Activated CD8-positive, alpha-beta T cell treated with anti-CD3 and anti-CD28 coated beads for 36 hours (primary cell): Measurements from ENCODE around the gene BTG2. TPM values are rescaled to one million over a fixed set of nuclear protein-coding genes. Genes with fewer than 3 reads are reported as not detected.

Experiments
- ATAC-seq: fragments of 200-7000 bp; cut with Tn5 transposase; one replicate; pipeline ENCODE4 v1.10.0; 2021; ENCODE audit warnings: mild to moderate bottlenecking, moderate library complexity
- CTCF ChIA-PET: fragments of 350-600 bp; sonication (Branson Sonifier 250); formaldehyde crosslinking; loops from one replicate; lab custom pipeline; 2021; ENCODE audit warnings: antibody characterized with exemption; lab: Charles Lee
- POLR2A ChIA-PET: fragments of 350-600 bp; sonication (Branson Sonifier 250); formaldehyde crosslinking; loops from one replicate; lab custom pipeline; 2021; ENCODE audit warnings: antibody characterized with exemption; lab: Charles Lee
- DNase-seq: peaks from one replicate; pipeline ENCODE4 v3.0.0-alpha.2; 2020
- H3K27ac Mint-ChIP-seq: one replicate; pipeline ENCODE4 v1.8.0; 2021; ENCODE audit warnings: mild to moderate bottlenecking, mixed read lengths
- H3K27me3 Mint-ChIP-seq: one replicate; pipeline ENCODE4 v1.8.0; 2021; ENCODE audit warnings: mixed read lengths
- H3K36me3 Mint-ChIP-seq: one replicate; pipeline ENCODE4 v1.8.0; 2021; ENCODE audit warnings: low read depth, mixed read lengths
- H3K4me1 Mint-ChIP-seq: one replicate; pipeline ENCODE4 v1.8.0; 2021; ENCODE audit warnings: low read depth, mixed read lengths
- H3K4me3 Mint-ChIP-seq: one replicate; pipeline ENCODE4 v1.8.0; 2021; ENCODE audit warnings: mild to moderate bottlenecking, moderate library complexity, mixed read lengths
- H3K9me3 Mint-ChIP-seq: one replicate; pipeline ENCODE4 v1.8.0; 2021; ENCODE audit warnings: mixed read lengths
- CTCF ChIP-seq: fragments of 200-600 bp; IDR thresholded peaks from one replicate; pipeline ENCODE4 v1.8.0; 2022; ENCODE audit warnings: antibody characterized with exemption, mild to moderate bottlenecking
- intact Hi-C: fragments of 100-400 bp; cut with micrococcal nuclease; formaldehyde crosslinking; loops from one replicate; pipeline ENCODE4 v1.10.0; 2022
- total RNA-seq, 2 experiments: library from RNA; stranded (reverse); gene quantifications; one replicate each; pipeline ENCODE4 v1.2.3, GENCODE V29; 2021

Gene BTG2
- total RNA-seq, 2 experiments from 2014 or later: 115 TPM

- Mint-ChIP-seq H3K4me3 (peak overlapping the region; percentile 83), H3K27ac (peak overlapping the region; percentile 100), H3K4me1 (peaks cover 68% of the 10 kb centered on the region), H3K9me3 (no peaks in the 10 kb centered on the region), H3K36me3 (peaks cover 2% of the 10 kb centered on the region), H3K27me3 (peaks cover 1% of the 10 kb centered on the region)
- POLR2A ChIA-PET: interaction anchor here (1.2 to 11.5 kb wide), 7 partner anchors 10 to 281 kb away, joined by 4 to 225 read pairs (median 38); partner anchors contain the start of genes BTG2 and TMEM183A
- DNase-seq (no peak), ATAC-seq (no peak)
- CTCF ChIA-PET: interaction anchor here (2.2 to 21.4 kb wide), 6 partner anchors 10 to 52 kb away, joined by 15 to 303 read pairs (median 31); partner anchors contain the start of gene BTG2
- intact Hi-C loops: no loop called here
- TF ChIP-seq CTCF: no peak
These were observed 17.4 kb upstream of the BTG2 start for GRCh38 chr1:203287898-203288297.

- Mint-ChIP-seq H3K27me3 (peaks cover 1% of the 10 kb centered on the region), H3K27ac (peak overlapping the region; percentile 100), H3K9me3 (no peaks in the 10 kb centered on the region), H3K4me3 (peak overlapping the region; percentile 83), H3K36me3 (peaks cover 2% of the 10 kb centered on the region), H3K4me1 (peaks cover 68% of the 10 kb centered on the region)
- DNase-seq: no peak
- TF ChIP-seq CTCF: no peak
- ChIA-PET POLR2A (interaction anchor here (1.2 to 11.5 kb wide), 7 partner anchors 10 to 281 kb away, joined by 4 to 225 read pairs (median 38); partner anchors contain the start of genes BTG2 and TMEM183A), CTCF (interaction anchor here (1.3 to 21.4 kb wide), 7 partner anchors 11 to 52 kb away, joined by 3 to 303 read pairs (median 23); partner anchors contain the start of gene BTG2)
- intact Hi-C loops: no loop called here
- no peak for ATAC-seq
These were observed 16.9 kb upstream of the BTG2 start for GRCh38 chr1:203288400-203288799.

GRCh38 chr1:203289281-203289981, 15.9 kb upstream of the BTG2 start:
- ChIA-PET CTCF (interaction anchor here (0.7 to 21.4 kb wide), 10 partner anchors 10 to 199 kb away, joined by 3 to 303 read pairs (median 18); partner anchors contain the start of gene BTG2), POLR2A (interaction anchor here (1.0 to 11.5 kb wide), 6 partner anchors 10 to 35 kb away, joined by 4 to 225 read pairs (median 80); partner anchors contain the start of gene BTG2)
- peak; percentile 70 for ATAC-seq
- DNase-seq: peak; percentile 97
- Mint-ChIP-seq H3K36me3 (peaks cover 2% of the 10 kb centered on the region), H3K27ac (peak overlapping the region; percentile 100), H3K27me3 (peaks cover 1% of the 10 kb centered on the region), H3K4me3 (peak overlapping the region; percentile 83), H3K4me1 (peaks cover 70% of the 10 kb centered on the region), H3K9me3 (no peaks in the 10 kb centered on the region)
- no peak for TF ChIP-seq CTCF
- intact Hi-C loops: no loop called here

- Mint-ChIP-seq H3K4me3 (peak overlapping the region; percentile 83), H3K27ac (peak overlapping the region; percentile 100), H3K9me3 (no peaks in the 10 kb centered on the region), H3K36me3 (peaks cover 2% of the 10 kb centered on the region), H3K27me3 (peaks cover 1% of the 10 kb centered on the region), H3K4me1 (peaks cover 74% of the 10 kb centered on the region)
- intact Hi-C loops: loop anchor here (1.0 kb wide), 1 partner anchor 37 kb away; no protein-coding TSS in a partner anchor
- TF ChIP-seq CTCF: no peak
- DNase-seq (no peak), ATAC-seq (no peak)
- CTCF ChIA-PET: interaction anchor here (0.9 to 21.4 kb wide), 8 partner anchors 10 to 50 kb away, joined by 3 to 303 read pairs (median 22); partner anchors contain the start of gene BTG2
- POLR2A ChIA-PET: interaction anchor here (1.0 to 11.5 kb wide), 6 partner anchors 10 to 34 kb away, joined by 4 to 225 read pairs (median 80); partner anchors contain the start of gene BTG2
These were observed 15.4 kb upstream of the BTG2 start for GRCh38 chr1:203289982-203290260.
